Measurements from ENCODE around the gene SCYL1. TPM values are rescaled to one million over a fixed set of nuclear protein-coding genes. Genes with fewer than 3 reads are reported as not detected.

Gene SCYL1
- total and polyA plus RNA-seq, 2 of the 4 experiments (the other 2 are of a cell fraction), result 96.4 to 150 TPM

DNA sequence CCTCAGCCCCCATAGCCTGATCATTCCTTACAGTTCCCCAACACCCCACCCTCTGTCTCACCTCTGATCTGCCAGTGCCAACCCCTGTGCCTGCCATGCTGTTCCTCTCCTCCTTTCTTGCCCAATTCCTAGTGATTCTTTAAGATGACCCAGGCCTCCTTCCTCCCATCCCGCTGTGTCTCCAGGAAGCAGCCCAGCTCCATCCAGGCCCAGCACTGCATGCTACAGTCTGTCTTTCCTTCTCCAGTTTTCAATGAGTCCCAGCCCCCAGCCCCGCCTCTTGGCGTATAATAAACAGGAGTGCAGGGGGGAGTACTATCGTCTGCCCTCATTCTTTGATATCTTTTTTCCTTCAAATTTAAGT, 21.0 kb downstream of the SCYL1 start:
- Histone ChIP-seq H2BK120ac (ENCODE audit: low read depth, low read length) (no peak overlapping the region), H4K91ac (ENCODE audit: insufficient read depth, low read depth, low read length) (no peak overlapping the region), H3K23ac (ENCODE audit: low read depth, low read length) (no peak overlapping the region), H2BK5ac (ENCODE audit: low read depth, low read length, poor library complexity, severe bottlenecking) (no peak overlapping the region), H3K4me1 (ENCODE audit: control insufficient read depth, insufficient read depth, low read length) (peaks cover 5% of the 10 kb centered on the region; the same call in 1 of the 2 replicates), H3K27ac (ENCODE audit: insufficient read depth, low read length) (no peak overlapping the region), H3K4me3 (ENCODE audit: insufficient read depth, low read depth, low read length) (no peak overlapping the region), H2BK20ac (ENCODE audit: low read depth, low read length) (no peak overlapping the region), H2AFZ (replicated peaks; ENCODE audit: low read length, poor library complexity) (no peak overlapping the region), H3K27me3 (ENCODE audit: control insufficient read depth, insufficient read depth, low read length) (no peaks in the 10 kb centered on the region), H2AK5ac (ENCODE audit: low read depth, low read length) (no peak overlapping the region), H4K20me1 (ENCODE audit: insufficient read depth, low read length) (peaks cover 4% of the 10 kb centered on the region; the same call in 1 of the 2 replicates), H3K14ac (replicated peaks; ENCODE audit: low read depth, low read length) (no peak overlapping the region), H4K8ac (ENCODE audit: low read depth in 2 of 2, low read length in 2 of 2) (no peak overlapping the region), H3K56ac (ENCODE audit: extremely low read depth, insufficient read depth, low read length) (no peak overlapping the region), H3K18ac (ENCODE audit: low read depth, low read length) (no peak overlapping the region), H3K9ac (ENCODE audit: low read depth, low read length) (no peak overlapping the region), H3K79me1 (ENCODE audit: low read depth in 1 of 2, low read length in 2 of 2) (peaks cover 0 to 3% of the 10 kb centered on the region in 2 experiments; a peak in 2 of 4 replicates), H3K4me2 (ENCODE audit: low read depth, low read length) (no peak overlapping the region), H3K9me1 (ENCODE audit: insufficient read depth, low read length) (no peaks in the 10 kb centered on the region; the same call in 1 of the 2 replicates), H4K5ac (ENCODE audit: low read depth, low read length) (no peak overlapping the region), H3K36me3 (ENCODE audit: control insufficient read depth, insufficient read depth, low read length) (peaks cover 38% of the 10 kb centered on the region), H3K4ac (ENCODE audit: low read depth, low read length) (no peak overlapping the region), H2BK15ac (ENCODE audit: low read depth, low read length) (no peak overlapping the region), H2AK9ac (replicated peaks; ENCODE audit: low read depth, low read length, poor library complexity) (no peak overlapping the region), H3K9me3 (ENCODE audit: control insufficient read depth, insufficient read depth, low read length) (no peaks in the 10 kb centered on the region)
- no TSS peak for BruUV-seq (replicated peaks)
- no CpG with 5 or more reads among the region's 4 CpGs for WGBS, 2 experiments (ENCODE audit: extremely low coverage in 2 of 2, insufficient read length in 1 of 2)
- dilution Hi-C loops (cut with HindIII; ENCODE audit: low sequenced_read_pairs, unreplicated experiment), result no loop called here
- ChIA-PET CTCF (no interaction called here), POLR2A (ENCODE audit: unreplicated experiment) (no interaction called here)
- TF ChIP-seq FOS (IDR thresholded peaks at IDR 0.05; ENCODE audit: low read depth, low read length), result no peak
- no peak for TF ChIP-seq CEBPB (IDR thresholded peaks at IDR 0.05; ENCODE audit: low read depth, low read length)
- TF ChIP-seq, protein P1, sequence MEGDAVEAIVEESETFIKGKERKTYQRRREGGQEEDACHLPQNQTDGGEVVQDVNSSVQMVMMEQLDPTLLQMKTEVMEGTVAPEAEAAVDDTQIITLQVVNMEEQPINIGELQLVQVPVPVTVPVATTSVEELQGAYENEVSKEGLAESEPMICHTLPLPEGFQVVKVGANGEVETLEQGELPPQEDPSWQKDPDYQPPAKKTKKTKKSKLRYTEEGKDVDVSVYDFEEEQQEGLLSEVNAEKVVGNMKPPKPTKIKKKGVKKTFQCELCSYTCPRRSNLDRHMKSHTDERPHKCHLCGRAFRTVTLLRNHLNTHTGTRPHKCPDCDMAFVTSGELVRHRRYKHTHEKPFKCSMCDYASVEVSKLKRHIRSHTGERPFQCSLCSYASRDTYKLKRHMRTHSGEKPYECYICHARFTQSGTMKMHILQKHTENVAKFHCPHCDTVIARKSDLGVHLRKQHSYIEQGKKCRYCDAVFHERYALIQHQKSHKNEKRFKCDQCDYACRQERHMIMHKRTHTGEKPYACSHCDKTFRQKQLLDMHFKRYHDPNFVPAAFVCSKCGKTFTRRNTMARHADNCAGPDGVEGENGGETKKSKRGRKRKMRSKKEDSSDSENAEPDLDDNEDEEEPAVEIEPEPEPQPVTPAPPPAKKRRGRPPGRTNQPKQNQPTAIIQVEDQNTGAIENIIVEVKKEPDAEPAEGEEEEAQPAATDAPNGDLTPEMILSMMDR (conservative IDR thresholded peaks at IDR 0.05; ENCODE audit: low read depth, low read length), result no peak
- TF ChIP-seq BHLHE40 (IDR thresholded peaks at IDR 0.05; ENCODE audit: low read depth, low read length), result no peak
- TF ChIP-seq ELK1 (IDR thresholded peaks at IDR 0.05; ENCODE audit: borderline replicate concordance, low read depth, low read length), result no peak
- no peak for TF ChIP-seq NFE2L2 (IDR thresholded peaks at IDR 0.05; ENCODE audit: low read depth, low read length)
- TF ChIP-seq USF2 (IDR thresholded peaks at IDR 0.05; ENCODE audit: low read depth, low read length), result no peak
- TF ChIP-seq RCOR1 (IDR thresholded peaks at IDR 0.05; ENCODE audit: insufficient replicate concordance, low read length), result no peak
- no peak for TF ChIP-seq MAFK (IDR thresholded peaks at IDR 0.05; ENCODE audit: low read depth, low read length)
- no peak for TF ChIP-seq RFX5 (IDR thresholded peaks at IDR 0.05; ENCODE audit: low read depth, low read length)
- no peak for TF ChIP-seq CHD1 (IDR thresholded peaks at IDR 0.05; ENCODE audit: low read depth, low read length)
- TF ChIP-seq POLR2A (IDR thresholded peaks at IDR 0.05; ENCODE audit: low read depth, low read length), result no peak
- no peak for TF ChIP-seq MAZ (IDR thresholded peaks at IDR 0.05; ENCODE audit: borderline replicate concordance, low read depth, low read length)
- no peak for TF ChIP-seq MXI1 (IDR thresholded peaks at IDR 0.05; ENCODE audit: borderline replicate concordance, low read depth, low read length)
- TF ChIP-seq RAD21 (IDR thresholded peaks at IDR 0.05; ENCODE audit: low read length), result no peak
- TF ChIP-seq SMC3 (IDR thresholded peaks at IDR 0.05; ENCODE audit: low read depth, low read length), result no peak
- ATAC-seq (ENCODE audit: low read depth) (no peak), DNase-seq (no peak)
- in situ Hi-C loops (cut with MboI; ENCODE audit: low sequenced_read_pairs), result no loop called here
- intact Hi-C loops (cut with micrococcal nuclease), result no loop called here

Measured in IMR-90 (cell line).